ENCODE measurements around the gene OPCML.

OPCML gene

DNA sequence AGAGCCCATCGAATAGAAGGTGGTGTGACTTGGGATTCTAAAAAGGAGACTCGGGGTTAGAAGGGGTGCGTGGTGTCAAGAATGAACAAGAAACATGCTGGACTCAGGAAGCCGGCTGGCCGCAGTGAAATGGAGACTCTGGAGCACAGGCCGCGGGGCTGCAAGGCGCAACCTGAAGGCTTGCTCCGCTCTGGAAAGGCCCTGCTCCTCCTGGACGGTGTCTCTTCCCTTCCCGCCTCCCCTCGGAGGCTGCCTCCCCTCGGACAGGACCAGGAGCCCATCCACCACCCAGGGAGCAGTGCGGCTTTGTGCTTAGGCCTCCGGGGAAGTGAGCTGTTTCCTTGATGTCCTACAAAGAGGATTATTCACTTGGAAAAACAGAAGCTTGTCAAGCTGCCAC lies 170.1 kb downstream of the OPCML start:
- in situ Hi-C loops (cut with MboI; ENCODE audit: low sequenced_read_pairs, unreplicated experiment): no loop called here
- no peak for TF ChIP-seq CTCF (IDR thresholded peaks at IDR 0.05; ENCODE audit: borderline replicate concordance, control extremely low read depth, extremely low read depth, insufficient read depth, missing control alignments)
- no peak for DNase-seq (ENCODE audit: low spot score)

DNA sequence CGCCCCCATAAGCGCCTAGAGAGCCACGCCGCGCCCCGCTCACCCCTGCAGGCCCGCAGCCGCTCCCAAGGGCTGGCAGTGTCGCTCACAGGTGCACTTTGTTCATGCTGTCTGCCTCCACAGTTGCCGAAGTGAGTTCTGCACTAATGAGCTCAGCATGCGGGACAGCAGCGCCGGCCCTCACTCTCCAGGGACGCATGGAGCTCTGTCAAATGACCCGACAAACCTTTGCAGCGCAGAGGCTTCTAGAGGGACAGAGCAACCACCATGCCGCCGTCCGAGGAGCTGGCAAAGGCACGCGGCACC lies 170.7 kb downstream of the OPCML start:
- in situ Hi-C loops (cut with MboI; ENCODE audit: low sequenced_read_pairs, unreplicated experiment): no loop called here
- no peak for TF ChIP-seq CTCF (IDR thresholded peaks at IDR 0.05; ENCODE audit: borderline replicate concordance, control extremely low read depth, extremely low read depth, insufficient read depth, missing control alignments)
- DNase-seq (ENCODE audit: low spot score): no peak

GRCh38 chr11:133360860-133361688 lies 171.2 kb downstream of the OPCML start:
- no peak for DNase-seq (ENCODE audit: low spot score)
- no peak for TF ChIP-seq CTCF (IDR thresholded peaks at IDR 0.05; ENCODE audit: borderline replicate concordance, control extremely low read depth, extremely low read depth, insufficient read depth, missing control alignments)

GRCh38 chr11:133355095-133355494 lies 177.2 kb downstream of the OPCML start:
- no peak for DNase-seq (ENCODE audit: low spot score)
- TF ChIP-seq CTCF (IDR thresholded peaks at IDR 0.05; ENCODE audit: borderline replicate concordance, control extremely low read depth, extremely low read depth, insufficient read depth, missing control alignments): no peak
- in situ Hi-C loops (cut with MboI; ENCODE audit: low sequenced_read_pairs, unreplicated experiment): no loop called here

More at GRCh38 chr11:133360860-133361688, 171.2 kb downstream of the OPCML start:
- in situ Hi-C loops (cut with MboI; ENCODE audit: low sequenced_read_pairs, unreplicated experiment): no loop called here

DNA sequence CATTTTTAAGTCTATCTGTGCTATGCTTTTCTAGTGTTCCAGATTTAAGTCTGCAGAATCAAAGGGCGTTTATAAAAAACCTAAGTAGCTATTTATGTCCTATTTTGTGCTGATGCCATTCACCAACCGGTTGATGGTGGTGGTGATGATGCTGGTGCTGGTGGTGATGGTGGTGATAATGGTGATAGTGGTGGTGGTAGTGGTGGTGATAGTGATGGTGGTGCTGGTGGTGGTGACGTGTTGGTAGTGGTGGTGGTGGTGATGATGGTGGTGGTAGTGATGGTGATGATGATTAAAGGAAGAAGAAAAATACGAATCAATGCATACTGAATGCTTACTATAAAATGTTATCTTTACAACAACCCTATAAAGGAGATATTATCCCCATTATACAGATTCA lies 178.2 kb downstream of the OPCML start:
- TF ChIP-seq CTCF (IDR thresholded peaks at IDR 0.05; ENCODE audit: borderline replicate concordance, control extremely low read depth, extremely low read depth, insufficient read depth, missing control alignments): no peak
- no peak for DNase-seq (ENCODE audit: low spot score)
- in situ Hi-C loops (cut with MboI; ENCODE audit: low sequenced_read_pairs, unreplicated experiment): no loop called here

- DNase-seq (ENCODE audit: low spot score): no peak
- TF ChIP-seq CTCF (IDR thresholded peaks at IDR 0.05; ENCODE audit: borderline replicate concordance, control extremely low read depth, extremely low read depth, insufficient read depth, missing control alignments): no peak
- in situ Hi-C loops (cut with MboI; ENCODE audit: low sequenced_read_pairs, unreplicated experiment): no loop called here
Observed at GRCh38 chr11:133350045-133350444, 182.3 kb downstream of the OPCML start.
